ENCODE results near the gene LRRC63. TPM values are rescaled to one million over a fixed set of nuclear protein-coding genes. Genes with fewer than 3 reads are reported as not detected.

Gene LRRC63
- total RNA-seq, 3 donors from 2014 or later, result 0.15 to 0.33 (median 0.16) TPM

DNA sequence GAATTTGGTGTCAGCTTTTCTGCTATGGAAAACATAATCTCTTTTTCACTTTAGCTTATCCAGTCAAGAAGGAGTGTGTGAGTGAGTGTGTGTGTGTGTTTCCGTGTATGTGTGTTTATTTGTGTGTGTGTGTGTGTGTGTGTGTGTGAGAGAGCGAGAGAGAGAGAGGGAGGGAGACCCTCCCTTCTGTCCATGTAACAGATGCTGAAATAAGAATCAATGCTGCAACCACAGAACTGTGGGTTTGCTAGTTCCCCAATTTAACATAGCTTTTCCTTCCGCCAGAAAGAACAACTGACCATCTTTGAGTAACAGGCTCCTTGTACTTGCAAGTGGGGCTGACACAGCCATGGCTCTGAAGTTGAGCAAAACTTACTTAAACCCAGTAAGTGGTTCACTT, 35.0 kb upstream of the LRRC63 start:
- no peaks in the 10 kb centered on the region for H3K27me3 ChIP-seq
- no peak overlapping the region for H3K27ac ChIP-seq
- H3K4me3 ChIP-seq, result no peak overlapping the region
- H3K36me3 ChIP-seq, result no peaks in the 10 kb centered on the region
- no peaks in the 10 kb centered on the region for H3K4me1 ChIP-seq
- TF ChIP-seq POLR2AphosphoS5 (IDR thresholded peaks at IDR 0.05) (no peak), POLR2A (IDR thresholded peaks at IDR 0.05) (no peak)
- TF ChIP-seq, protein P1, sequence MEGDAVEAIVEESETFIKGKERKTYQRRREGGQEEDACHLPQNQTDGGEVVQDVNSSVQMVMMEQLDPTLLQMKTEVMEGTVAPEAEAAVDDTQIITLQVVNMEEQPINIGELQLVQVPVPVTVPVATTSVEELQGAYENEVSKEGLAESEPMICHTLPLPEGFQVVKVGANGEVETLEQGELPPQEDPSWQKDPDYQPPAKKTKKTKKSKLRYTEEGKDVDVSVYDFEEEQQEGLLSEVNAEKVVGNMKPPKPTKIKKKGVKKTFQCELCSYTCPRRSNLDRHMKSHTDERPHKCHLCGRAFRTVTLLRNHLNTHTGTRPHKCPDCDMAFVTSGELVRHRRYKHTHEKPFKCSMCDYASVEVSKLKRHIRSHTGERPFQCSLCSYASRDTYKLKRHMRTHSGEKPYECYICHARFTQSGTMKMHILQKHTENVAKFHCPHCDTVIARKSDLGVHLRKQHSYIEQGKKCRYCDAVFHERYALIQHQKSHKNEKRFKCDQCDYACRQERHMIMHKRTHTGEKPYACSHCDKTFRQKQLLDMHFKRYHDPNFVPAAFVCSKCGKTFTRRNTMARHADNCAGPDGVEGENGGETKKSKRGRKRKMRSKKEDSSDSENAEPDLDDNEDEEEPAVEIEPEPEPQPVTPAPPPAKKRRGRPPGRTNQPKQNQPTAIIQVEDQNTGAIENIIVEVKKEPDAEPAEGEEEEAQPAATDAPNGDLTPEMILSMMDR (IDR thresholded peaks at IDR 0.05), result no peak
- no peaks in the 10 kb centered on the region for H3K9me3 ChIP-seq
- no peak for DNase-seq (ENCODE audit: low spot score in 2 of 2)
- intact Hi-C loops (cut with DNase I; ENCODE audit: low total_unique reads), result no loop called here

DNA sequence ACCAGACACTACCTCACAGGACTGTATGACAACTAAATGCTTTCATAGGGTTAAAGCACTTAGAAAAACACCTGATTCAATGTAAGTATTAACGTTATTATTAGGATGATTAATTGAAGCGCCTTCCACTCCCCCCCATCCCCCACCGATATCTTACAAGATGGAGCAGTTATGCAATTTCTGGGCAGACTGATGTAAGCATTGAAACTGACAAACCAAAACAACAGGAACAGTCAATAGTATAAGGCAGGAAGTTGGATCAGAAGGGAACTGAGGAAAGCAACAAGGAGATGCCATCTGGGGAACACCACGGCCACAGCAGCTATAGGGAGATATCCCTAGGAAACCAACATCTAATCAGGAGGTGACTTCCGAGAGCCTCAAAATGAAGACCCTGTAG, 33.6 kb upstream of the LRRC63 start:
- H3K27me3 ChIP-seq, result no peaks in the 10 kb centered on the region
- peak overlapping the region in 1 of 3 donors; percentile 1 for H3K4me3 ChIP-seq
- TF ChIP-seq POLR2AphosphoS5 (IDR thresholded peaks at IDR 0.05) (no peak), POLR2A (IDR thresholded peaks at IDR 0.05) (no peak)
- TF ChIP-seq, protein P1 (IDR thresholded peaks at IDR 0.05), result no peak
- no peak overlapping the region for H3K27ac ChIP-seq
- DNase-seq (ENCODE audit: low spot score in 2 of 2), result no peak
- H3K4me1 ChIP-seq, result no peaks in the 10 kb centered on the region
- intact Hi-C loops (cut with DNase I; ENCODE audit: low total_unique reads), result no loop called here
- no peaks in the 10 kb centered on the region for H3K9me3 ChIP-seq
- H3K36me3 ChIP-seq, result no peaks in the 10 kb centered on the region

DNA sequence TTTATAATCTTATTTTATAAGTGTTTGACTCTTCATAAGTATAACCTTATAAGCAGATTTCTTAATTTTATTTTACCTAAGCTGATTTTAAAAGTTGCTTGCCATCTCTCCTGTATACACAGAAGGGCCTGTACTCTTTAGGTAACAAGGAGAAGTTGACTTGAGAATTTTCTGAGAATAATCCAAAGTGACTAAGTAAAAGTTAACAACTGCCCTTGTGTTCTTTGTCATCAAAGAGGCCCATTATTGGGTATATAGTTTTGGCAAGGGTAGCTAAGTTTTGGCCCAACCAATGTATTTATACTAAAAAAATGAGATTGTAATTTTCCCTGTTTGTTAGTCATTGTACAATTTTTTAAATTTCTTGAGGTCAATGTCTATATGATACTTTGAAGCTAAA, 32.9 kb upstream of the LRRC63 start:
- TF ChIP-seq POLR2AphosphoS5 (IDR thresholded peaks at IDR 0.05), result no peak
- no peak for TF ChIP-seq POLR2A (IDR thresholded peaks at IDR 0.05)
- TF ChIP-seq, protein P1 (IDR thresholded peaks at IDR 0.05), result no peak
- no peaks in the 10 kb centered on the region for H3K27me3 ChIP-seq
- no peak for DNase-seq (ENCODE audit: low spot score in 2 of 2)
- intact Hi-C loops (cut with DNase I; ENCODE audit: low total_unique reads), result no loop called here
- H3K4me1 ChIP-seq, result no peaks in the 10 kb centered on the region
- no peaks in the 10 kb centered on the region for H3K9me3 ChIP-seq
- H3K36me3 ChIP-seq, result no peaks in the 10 kb centered on the region
- no peak overlapping the region for H3K27ac ChIP-seq
- no peak overlapping the region for H3K4me3 ChIP-seq

DNA sequence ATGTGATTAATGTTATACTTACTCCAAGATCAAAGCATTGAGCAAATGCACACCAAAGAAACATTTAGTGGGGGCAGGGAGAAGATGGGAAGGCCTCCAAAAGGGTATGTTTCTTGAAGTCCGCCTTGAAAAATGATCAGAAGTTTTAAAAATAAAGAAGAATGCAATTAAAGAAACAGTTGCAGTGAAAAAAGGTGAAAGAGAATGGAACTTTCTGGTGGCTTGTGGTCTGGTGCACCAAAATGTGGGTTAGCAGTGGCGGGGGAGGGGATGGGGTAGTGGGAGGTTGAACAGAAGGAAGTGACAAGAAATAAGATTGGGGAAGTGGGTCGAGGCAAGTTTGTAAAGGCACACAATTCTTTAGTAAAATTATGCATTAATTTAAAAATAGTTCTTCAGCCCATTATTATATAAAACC, 32.2 kb upstream of the LRRC63 start:
- no peaks in the 10 kb centered on the region for H3K36me3 ChIP-seq
- H3K27ac ChIP-seq, result no peak overlapping the region
- no peaks in the 10 kb centered on the region for H3K4me1 ChIP-seq
- no peaks in the 10 kb centered on the region for H3K27me3 ChIP-seq
- intact Hi-C loops (cut with DNase I; ENCODE audit: low total_unique reads), result no loop called here
- no peak for DNase-seq (ENCODE audit: low spot score in 2 of 2)
- no peaks in the 10 kb centered on the region for H3K9me3 ChIP-seq
- peak overlapping the region in 1 of 3 donors; percentile 45 for H3K4me3 ChIP-seq
- no peak for TF ChIP-seq POLR2AphosphoS5 (IDR thresholded peaks at IDR 0.05)
- TF ChIP-seq, protein P1 (IDR thresholded peaks at IDR 0.05), result no peak
- no peak for TF ChIP-seq POLR2A (IDR thresholded peaks at IDR 0.05)

DNA sequence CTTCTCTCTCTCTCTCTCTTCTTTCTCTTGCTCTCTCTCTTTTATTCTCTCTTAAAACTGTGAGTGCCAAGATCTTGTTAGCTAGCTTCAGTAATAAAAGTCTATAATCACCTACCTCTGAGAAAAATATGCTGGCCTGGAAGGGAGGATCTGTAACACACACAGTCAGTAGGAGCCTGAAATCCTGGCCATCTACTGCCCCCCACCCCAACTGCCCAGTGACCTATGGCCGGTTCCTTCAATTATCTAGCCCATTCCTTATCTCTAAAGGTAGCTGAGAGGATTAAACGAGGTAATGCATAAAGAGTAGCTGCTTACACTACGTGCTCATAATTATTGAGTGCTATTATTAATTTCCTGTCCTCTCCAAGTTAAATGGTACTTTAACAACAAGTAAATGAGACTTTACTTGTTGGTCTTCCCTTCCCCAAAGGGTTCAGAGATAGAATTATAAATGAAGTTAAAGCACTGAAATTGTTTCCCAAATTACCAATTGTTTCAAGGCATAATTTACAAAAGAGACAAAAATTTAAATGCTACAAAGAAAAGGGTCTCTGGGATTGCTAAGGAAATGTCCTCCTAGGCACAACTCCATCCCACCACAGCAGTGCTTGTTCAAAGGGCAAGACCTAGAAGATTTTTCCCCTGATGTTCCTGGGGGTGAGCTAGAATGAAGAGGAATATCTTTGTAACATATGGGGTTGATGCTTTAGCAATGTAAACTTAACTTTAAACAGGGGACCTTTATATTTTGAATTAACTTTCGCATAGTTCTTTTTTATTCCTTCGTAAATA, 31.6 kb upstream of the LRRC63 start:
- Histone ChIP-seq H3K9me3 (no peaks in the 10 kb centered on the region), H3K4me1 (no peaks in the 10 kb centered on the region), H3K36me3 (no peaks in the 10 kb centered on the region), H3K4me3 (peak overlapping the region; percentile 31 to 45 (median 44)), H3K27me3 (no peaks in the 10 kb centered on the region), H3K27ac (no peak overlapping the region)
- no peak for DNase-seq (ENCODE audit: low spot score in 2 of 2)
- intact Hi-C loops (cut with DNase I; ENCODE audit: low total_unique reads), result no loop called here
- no peak for TF ChIP-seq POLR2AphosphoS5 (IDR thresholded peaks at IDR 0.05)
- TF ChIP-seq, protein P1 (IDR thresholded peaks at IDR 0.05), result no peak
- TF ChIP-seq POLR2A (IDR thresholded peaks at IDR 0.05), result no peak
